Astrocyte (in vitro differentiated cells and primary cell): Measurements from ENCODE around the gene DCANP1. TPM values are rescaled to one million over a fixed set of nuclear protein-coding genes. Genes with fewer than 3 reads are reported as not detected.

Experiments used
- DNase-seq: peaks from one replicate; pipeline ENCODE4 v3.0.0-alpha.2; 2010; ENCODE audit warnings: low read depth
- FAIRE-seq: peaks from 2 replicates; lab custom pipeline; 2011; peaks lifted over from hg19 to GRCh38; lab: Jason Lieb, UNC
- H2AFZ ChIP-seq: 2 replicates; pipeline ENCODE4 v1.6.0; 2012; ENCODE audit warnings: low read depth, low read length, inconsistent platforms
- H3K27ac ChIP-seq: 2 replicates; pipeline ENCODE4 v1.5.1; 2011; ENCODE audit warnings: low read depth, low read length, inconsistent platforms
- H3K27me3 ChIP-seq: 2 replicates; pipeline ENCODE4 v1.6.0; 2011; ENCODE audit warnings: low read length, inconsistent platforms; ENCODE audit not compliant: insufficient read depth
- H3K36me3 ChIP-seq: 2 replicates; pipeline ENCODE4 v1.5.1; 2011; ENCODE audit warnings: low read length, inconsistent platforms; ENCODE audit not compliant: insufficient read depth
- H3K4me1 ChIP-seq: 2 replicates; pipeline ENCODE4 v1.5.1; 2011; ENCODE audit warnings: low read length, inconsistent platforms; ENCODE audit not compliant: insufficient read depth
- H3K4me2 ChIP-seq: 2 replicates; pipeline ENCODE4 v1.6.0; 2012; ENCODE audit warnings: low read length, inconsistent platforms
- H3K4me3 ChIP-seq: 2 replicates; pipeline ENCODE4 v1.5.1; 2011; ENCODE audit warnings: low read depth, mild to moderate bottlenecking, low read length, inconsistent platforms; ENCODE audit not compliant: insufficient read depth
- H3K79me2 ChIP-seq: 2 replicates; pipeline ENCODE4 v1.6.0; 2012; ENCODE audit warnings: mild to moderate bottlenecking, low read length, inconsistent platforms; ENCODE audit not compliant: insufficient read depth
- H3K9ac ChIP-seq: 2 replicates; pipeline ENCODE4 v1.6.0; 2012; ENCODE audit warnings: mild to moderate bottlenecking, low read length, inconsistent platforms
- H3K9me3 ChIP-seq: 2 replicates; pipeline ENCODE4 v1.5.1; 2012; ENCODE audit warnings: low read depth, mild to moderate bottlenecking, low read length, inconsistent platforms; ENCODE audit not compliant: insufficient read depth
- H4K20me1 ChIP-seq: 2 replicates; pipeline ENCODE4 v1.6.0; 2012; ENCODE audit warnings: low read length, inconsistent platforms; ENCODE audit not compliant: insufficient read depth
- H3K27ac Mint-ChIP-seq: one replicate; pipeline ENCODE4 v1.8.0; 2021; ENCODE audit warnings: mild to moderate bottlenecking, mixed read lengths; ENCODE audit not compliant: unreplicated experiment
- H3K27me3 Mint-ChIP-seq: one replicate; pipeline ENCODE4 v1.8.0; 2021; ENCODE audit warnings: low read depth, mixed read lengths; ENCODE audit not compliant: unreplicated experiment
- H3K36me3 Mint-ChIP-seq: one replicate; pipeline ENCODE4 v1.8.0; 2021; ENCODE audit warnings: low read depth, mixed read lengths; ENCODE audit not compliant: unreplicated experiment
- H3K4me1 Mint-ChIP-seq: one replicate; pipeline ENCODE4 v1.8.0; 2021; ENCODE audit warnings: low read depth, mixed read lengths; ENCODE audit not compliant: unreplicated experiment
- H3K4me3 Mint-ChIP-seq: one replicate; pipeline ENCODE4 v1.8.0; 2021; ENCODE audit warnings: mild to moderate bottlenecking, moderate library complexity, mixed read lengths; ENCODE audit not compliant: unreplicated experiment
- H3K9me3 Mint-ChIP-seq: one replicate; pipeline ENCODE4 v1.8.0; 2021; ENCODE audit warnings: mild to moderate bottlenecking, mixed read lengths; ENCODE audit not compliant: unreplicated experiment
- CTCF ChIP-seq: IDR thresholded peaks from 2 replicates; pipeline ENCODE4 v1.5.1; 2011; ENCODE audit warnings: low read depth, mild to moderate bottlenecking, inconsistent platforms, low read length, moderate library complexity; ENCODE audit not compliant: insufficient read depth
- EZH2 ChIP-seq: IDR thresholded peaks from 2 replicates; pipeline ENCODE4 v1.6.1; 2012; ENCODE audit warnings: mild to moderate bottlenecking, low read length, inconsistent platforms; ENCODE audit not compliant: insufficient read depth
- total RNA-seq: library from RNA; stranded (reverse); gene quantifications from 2 replicates; pipeline ENCODE4 v1.2.1, GENCODE V29; 2021

DCANP1 gene
- total RNA-seq, 1 donor from 2014 or later, result not detected

- H3K4me3 ChIP-seq, result no peak overlapping the region
- H3K27ac Mint-ChIP-seq, result no peak overlapping the region
- no peaks in the 10 kb centered on the region for H4K20me1 ChIP-seq
- no peak overlapping the region for H2AFZ ChIP-seq
- no peak overlapping the region for H3K4me3 Mint-ChIP-seq
- H3K27ac ChIP-seq, result no peak overlapping the region
- no peaks in the 10 kb centered on the region for H3K4me1 ChIP-seq
- no peaks in the 10 kb centered on the region for H3K9me3 Mint-ChIP-seq
- no peak overlapping the region for H3K4me2 ChIP-seq
- H3K4me1 Mint-ChIP-seq, result no peaks in the 10 kb centered on the region
- peaks cover 65% of the 10 kb centered on the region for H3K27me3 Mint-ChIP-seq
- H3K36me3 Mint-ChIP-seq, result no peaks in the 10 kb centered on the region
- no peaks in the 10 kb centered on the region for H3K36me3 ChIP-seq
- H3K9ac ChIP-seq, result no peak overlapping the region
- FAIRE-seq (no peak), DNase-seq (no peak)
- no peaks in the 10 kb centered on the region for H3K9me3 ChIP-seq
- H3K27me3 ChIP-seq, result peaks cover 37% of the 10 kb centered on the region
- H3K79me2 ChIP-seq, result no peaks in the 10 kb centered on the region
- no peak for TF ChIP-seq EZH2
- no peak for TF ChIP-seq CTCF
Measured at GRCh38 chr5:135480511-135480910, 33.4 kb upstream of the DCANP1 start.

- no peak overlapping the region for H3K27ac Mint-ChIP-seq
- no peaks in the 10 kb centered on the region for H3K4me1 Mint-ChIP-seq
- FAIRE-seq, result no peak
Measured at GRCh38 chr5:135478938-135479337, 31.8 kb upstream of the DCANP1 start.

More at GRCh38 chr5:135478938-135479337, 31.8 kb upstream of the DCANP1 start:
- no peaks in the 10 kb centered on the region for H3K9me3 ChIP-seq
- TF ChIP-seq CTCF (no peak), EZH2 (no peak)
- no peak overlapping the region for H3K4me3 Mint-ChIP-seq
- H3K4me1 ChIP-seq, result no peaks in the 10 kb centered on the region
- H3K36me3 ChIP-seq, result no peaks in the 10 kb centered on the region
- no peak for DNase-seq
- H3K4me3 ChIP-seq, result no peak overlapping the region
- no peak overlapping the region for H3K9ac ChIP-seq
- no peak overlapping the region for H3K4me2 ChIP-seq
- no peak overlapping the region for H2AFZ ChIP-seq
- no peaks in the 10 kb centered on the region for H4K20me1 ChIP-seq
- peaks cover 46% of the 10 kb centered on the region for H3K27me3 ChIP-seq
- H3K27ac ChIP-seq, result no peak overlapping the region
- no peaks in the 10 kb centered on the region for H3K79me2 ChIP-seq
- peaks cover 66% of the 10 kb centered on the region for H3K27me3 Mint-ChIP-seq
- no peaks in the 10 kb centered on the region for H3K36me3 Mint-ChIP-seq
- H3K9me3 Mint-ChIP-seq, result no peaks in the 10 kb centered on the region
